SU-DHL-6 (cell line): Measurements from ENCODE around the gene PTPRN2.

ENCODE experiments used
- H2AFZ ChIP-seq: fragments of 200-600 bp; sonication (generic); 2 replicates; pipeline ENCODE4 v1.6.1; 2014; ENCODE audit warnings: low read depth, mild to moderate bottlenecking, moderate library complexity, mixed read lengths, antibody characterized with exemption, low read length; ENCODE audit not compliant: severe bottlenecking
- H3F3A ChIP-seq: fragments of 200-600 bp; shearing (Covaris generic); 2 replicates; pipeline ENCODE4 v1.6.0; 2016; ENCODE audit warnings: antibody characterized with exemption, mild to moderate bottlenecking; ENCODE audit not compliant: insufficient read depth
- H3K27ac ChIP-seq: fragments of 200-600 bp; sonication (generic); 2 replicates; pipeline ENCODE4 v1.5.1; 2016; ENCODE audit warnings: low read depth, mild to moderate bottlenecking, low read length, moderate library complexity, mixed read lengths
- H3K27me3 ChIP-seq: fragments of 200-600 bp; sonication (generic), shearing (Covaris generic); 2 replicates; pipeline ENCODE4 v1.6.0; 2014; ENCODE audit warnings: mild to moderate bottlenecking, low read length
- H3K36me3 ChIP-seq: fragments of 200-600 bp; sonication (generic); 2 replicates; pipeline ENCODE4 v1.6.1; 2014; ENCODE audit warnings: mild to moderate bottlenecking, low read length, mixed read lengths
- H3K4me2 ChIP-seq: fragments of 300-600, 200-600 bp; shearing (Covaris generic), sonication (generic); 2 replicates; pipeline ENCODE4 v1.6.0; 2014; ENCODE audit warnings: low read length, low read depth, mild to moderate bottlenecking; ENCODE audit not compliant: poor library complexity, severe bottlenecking
- H3K4me3 ChIP-seq: fragments of 200-600 bp; sonication (generic); 2 replicates; pipeline ENCODE4 v1.5.1; 2014; ENCODE audit warnings: antibody characterized with exemption, low read length, mild to moderate bottlenecking, mixed read lengths; ENCODE audit not compliant: insufficient read depth, poor library complexity, severe bottlenecking
- H3K79me2 ChIP-seq: fragments of 200-600 bp; sonication (generic); 2 replicates; pipeline ENCODE4 v1.6.1; 2014; ENCODE audit warnings: mild to moderate bottlenecking, low read length, moderate library complexity; ENCODE audit not compliant: insufficient read depth
- H3K9ac ChIP-seq: fragments of 200-600 bp; sonication (generic); 2 replicates; pipeline ENCODE4 v1.7.0; 2014; ENCODE audit warnings: mild to moderate bottlenecking, low read length
- H3K9me2 ChIP-seq: fragments of 200-600 bp; sonication (generic); replicated peaks from 2 replicates; pipeline ENCODE4 v1.6.1; 2014; ENCODE audit warnings: low read length; ENCODE audit not compliant: insufficient read depth
- H3K9me3 ChIP-seq: fragments of 200-600 bp; sonication (generic); 2 replicates; pipeline ENCODE4 v1.6.1; 2014; ENCODE audit warnings: low read length, mixed read lengths; ENCODE audit not compliant: insufficient read depth
- H4K20me1 ChIP-seq: fragments of 200-600 bp; sonication (generic); 2 replicates; pipeline ENCODE4 v1.6.1; 2014; ENCODE audit warnings: low read depth, mild to moderate bottlenecking, antibody characterized with exemption, low read length, moderate library complexity, mixed read lengths
- CTCF ChIP-seq: fragments of 200-600 bp; sonication (generic); IDR thresholded peaks from one replicate; pipeline ENCODE4 v1.5.1; 2017; ENCODE audit warnings: antibody characterized with exemption, mild to moderate bottlenecking, low read length, moderate library complexity; ENCODE audit not compliant: insufficient read depth, poor library complexity, severe bottlenecking
- EZH2phosphoT487 ChIP-seq: fragments of 200-600 bp; sonication (generic), shearing (Covaris generic); conservative IDR thresholded peaks from 2 replicates; pipeline ENCODE4 v1.6.1; 2018; ENCODE audit warnings: mild to moderate bottlenecking, antibody characterized with exemption, low read length, moderate library complexity, mixed read lengths

PTPRN2 gene

GRCh38 chr7:157543276-157543675 is 1044.3 kb downstream of the PTPRN2 start:
- H3K27me3 ChIP-seq: no peaks in the 10 kb centered on the region
- no peaks in the 10 kb centered on the region for H3K9me3 ChIP-seq
- no peaks in the 10 kb centered on the region for H4K20me1 ChIP-seq
- no peak overlapping the region for H3K4me2 ChIP-seq
- H3K9ac ChIP-seq: no peak overlapping the region
- no peaks in the 10 kb centered on the region for H3K79me2 ChIP-seq
- H3K27ac ChIP-seq: no peak overlapping the region
- H3K36me3 ChIP-seq: no peaks in the 10 kb centered on the region
- H3K4me3 ChIP-seq: no peak overlapping the region
- TF ChIP-seq EZH2phosphoT487 (no peak), CTCF (no peak)
- no peaks in the 10 kb centered on the region for H3K9me2 ChIP-seq
- H3F3A ChIP-seq: no peaks in the 10 kb centered on the region
- H2AFZ ChIP-seq: no peak overlapping the region

GRCh38 chr7:157542068-157543021 is 1045.3 kb downstream of the PTPRN2 start:
- H3K9me3 ChIP-seq: no peaks in the 10 kb centered on the region
- H3F3A ChIP-seq: no peaks in the 10 kb centered on the region

GRCh38 chr7:157541295-157542067 is 1046.1 kb downstream of the PTPRN2 start:
- no peaks in the 10 kb centered on the region for H3K27me3 ChIP-seq
- no peak overlapping the region for H2AFZ ChIP-seq
- no peaks in the 10 kb centered on the region for H3K36me3 ChIP-seq
- no peaks in the 10 kb centered on the region for H3K9me2 ChIP-seq
- no peaks in the 10 kb centered on the region for H3K9me3 ChIP-seq
- H3K4me3 ChIP-seq: no peak overlapping the region
- no peak for TF ChIP-seq CTCF
- no peak for TF ChIP-seq EZH2phosphoT487
- no peak overlapping the region for H3K9ac ChIP-seq
- no peaks in the 10 kb centered on the region for H3K79me2 ChIP-seq
- H4K20me1 ChIP-seq: no peaks in the 10 kb centered on the region
- no peak overlapping the region for H3K4me2 ChIP-seq
- H3F3A ChIP-seq: no peaks in the 10 kb centered on the region
- no peak overlapping the region for H3K27ac ChIP-seq

More at GRCh38 chr7:157542068-157543021, 1045.3 kb downstream of the PTPRN2 start:
- Histone ChIP-seq H3K9me2 (no peaks in the 10 kb centered on the region), H3K27ac (no peak overlapping the region), H3K4me3 (no peak overlapping the region), H3K79me2 (no peaks in the 10 kb centered on the region), H4K20me1 (no peaks in the 10 kb centered on the region), H3K36me3 (no peaks in the 10 kb centered on the region), H3K27me3 (no peaks in the 10 kb centered on the region), H3K9ac (no peak overlapping the region), H3K4me2 (no peak overlapping the region), H2AFZ (no peak overlapping the region)
- TF ChIP-seq EZH2phosphoT487: no peak
- no peak for TF ChIP-seq CTCF
